Sigmoid colon (tissue), 7 donors: ENCODE measurements around the gene GYPC. TPM values are rescaled to one million over a fixed set of nuclear protein-coding genes. Genes with fewer than 3 reads are reported as not detected.
"Not testable (repeated sequence)": the region's sequence is repeated elsewhere in the genome, so short reads cannot be mapped to it uniquely, and the experiment has no call there.

Experiments used
- DNase-seq: peaks from one replicate; pipeline ENCODE4 v3.0.0-alpha.2; 2019
- H3K27ac ChIP-seq, 4 donors: fragments of 200-600 bp; sonication (generic); one replicate each; pipeline ENCODE4 v1.5.1; 2016 to 2019; ENCODE audit warnings: mild to moderate bottlenecking in 1 of 4
- H3K27me3 ChIP-seq, 3 donors: fragments of 200-600 bp; sonication (generic); one replicate each; pipeline ENCODE4 v1.5.1; 2019; ENCODE audit warnings: mild to moderate bottlenecking in 1 of 3
- H3K36me3 ChIP-seq, 4 donors: fragments of 200-600 bp; sonication (generic); one replicate each; pipeline ENCODE4 v1.5.1; 2016 to 2019
- H3K4me1 ChIP-seq, 4 donors: fragments of 200-600 bp; sonication (generic); one replicate each; pipeline ENCODE4 v1.5.1; 2017 to 2019
- H3K4me3 ChIP-seq, 4 donors: fragments of 200-600 bp; sonication (generic); one replicate each; pipeline ENCODE4 v1.5.1; 2017 to 2019; ENCODE audit warnings: mild to moderate bottlenecking in 2 of 4, moderate library complexity in 1 of 4
- H3K9me3 ChIP-seq, 4 donors: fragments of 200-600 bp in 3 of 4; sonication (generic) in 3 of 4; one replicate each; pipeline versions ENCODE4 v1.5.1 to v1.6.1; 2013 to 2019
- CTCF ChIP-seq, 4 experiments: fragments of 450-650 bp in 3 of 4; fragments of 200-600 bp in 1 of 4; IDR thresholded peaks; one replicate each; pipeline ENCODE4 v1.5.1; 2016 to 2019; ENCODE audit warnings: antibody characterized with exemption in 4 of 4, mild to moderate bottlenecking in 3 of 4, moderate library complexity in 2 of 4
- EP300 ChIP-seq, 4 donors: sonication (generic); formaldehyde crosslinking; IDR thresholded peaks; one replicate each; pipeline ENCODE4 v1.6.1; 2017; ENCODE audit warnings: antibody characterized with exemption in 4 of 4
- POLR2A ChIP-seq, 2 donors: fragments of 450-650 bp; IDR thresholded peaks; one replicate each; pipeline ENCODE4 v1.6.1; 2016; ENCODE audit warnings: antibody characterized with exemption in 2 of 2, mild to moderate bottlenecking in 2 of 2, moderate library complexity in 2 of 2
- POLR2AphosphoS5 ChIP-seq, 4 donors: sonication (generic); formaldehyde crosslinking; IDR thresholded peaks; one replicate each; pipeline ENCODE4 v1.6.1; 2017; ENCODE audit warnings: antibody characterized with exemption in 4 of 4
- WGBS, 2 donors: extraction: QIAGEN DNeasy Blood & Tissue Kit; methylation state at CpG; one replicate each; pipeline ENCODE4 v1.1.7; 2013; 5-methylcytosine and 5-hydroxymethylcytosine counted together
- intact Hi-C: fragments of 100-400 bp; cut with DNase I; formaldehyde crosslinking; loops from one replicate; pipeline ENCODE4 v1.15.1; 2023
- polyA plus RNA-seq, 3 donors: library from polyadenylated mRNA; stranded (reverse); fragments of 200-250 nt; gene quantifications; one replicate each; pipeline ENCODE4 v1.2.3, GENCODE V29; 2013
- total RNA-seq, 4 donors: library from RNA; depleted of rRNA; stranded (reverse); fragments of >200 nt; gene quantifications; one replicate each; pipeline ENCODE4 v1.1.0, GENCODE V29; 2016
- donor health status: healthy with polysubstance abuse.
- donor health status: Bipolar disorder and iron deficiency.
- donor health status: healthy.

GYPC gene
- total and polyA plus RNA-seq, 7 donors: 18.0 to 123 (median 93.7) TPM

- H3K27me3 ChIP-seq: no peaks in the 10 kb centered on the region
- intact Hi-C loops: no loop called here
- no peak for DNase-seq
- no peak overlapping the region for H3K4me3 ChIP-seq
- TF ChIP-seq CTCF (IDR thresholded peaks at IDR 0.05): no peak
- TF ChIP-seq EP300 (IDR thresholded peaks at IDR 0.05): no peak
- no peak for TF ChIP-seq POLR2AphosphoS5 (IDR thresholded peaks at IDR 0.05)
- no peaks in the 10 kb centered on the region for H3K4me1 ChIP-seq
- WGBS, 2 donors: 69 to 93% methylated on average over 2 of the region's 2 CpGs
- H3K36me3 ChIP-seq: no peaks in the 10 kb centered on the region
- no peak overlapping the region for H3K27ac ChIP-seq
- H3K9me3 ChIP-seq: no peaks in the 10 kb centered on the region
These were observed 18.6 kb upstream of the GYPC start for GRCh38 chr2:126637386-126637785.

- Histone ChIP-seq H3K36me3 (no peaks in the 10 kb centered on the region), H3K27ac (no peak overlapping the region), H3K27me3 (no peaks in the 10 kb centered on the region), H3K4me1 (no peaks in the 10 kb centered on the region), H3K4me3 (no peak overlapping the region), H3K9me3 (no peaks in the 10 kb centered on the region)
- WGBS, 2 donors: 75 to 86% methylated on average over 6 of the region's 6 CpGs
- DNase-seq: no peak
- no peak for TF ChIP-seq EP300 (IDR thresholded peaks at IDR 0.05)
- no peak for TF ChIP-seq CTCF (IDR thresholded peaks at IDR 0.05)
- TF ChIP-seq POLR2A (IDR thresholded peaks at IDR 0.05): no peak
- TF ChIP-seq POLR2AphosphoS5 (IDR thresholded peaks at IDR 0.05): no peak
- intact Hi-C loops: no loop called here
These were observed 17.2 kb upstream of the GYPC start for GRCh38 chr2:126638746-126639145.

GRCh38 chr2:126639276-126639675, 16.7 kb upstream of the GYPC start:
- intact Hi-C loops: no loop called here
- TF ChIP-seq CTCF (IDR thresholded peaks at IDR 0.05) (no peak), POLR2AphosphoS5 (IDR thresholded peaks at IDR 0.05) (no peak), POLR2A (IDR thresholded peaks at IDR 0.05) (no peak), EP300 (IDR thresholded peaks at IDR 0.05) (no peak)

GRCh38 chr2:126641294-126641693, 14.7 kb upstream of the GYPC start:
- WGBS, 2 donors: 91 to 94% methylated on average over 9 of the region's 9 CpGs

More at GRCh38 chr2:126639276-126639675, 16.7 kb upstream of the GYPC start:
- H3K9me3 ChIP-seq: no peaks in the 10 kb centered on the region
- no peak for DNase-seq
- no peaks in the 10 kb centered on the region for H3K36me3 ChIP-seq
- WGBS, 2 donors: 80 to 84% methylated on average over 3 of the region's 3 CpGs
- H3K4me1 ChIP-seq: no peaks in the 10 kb centered on the region
- no peak overlapping the region for H3K27ac ChIP-seq
- no peak overlapping the region for H3K4me3 ChIP-seq
- no peaks in the 10 kb centered on the region for H3K27me3 ChIP-seq

GRCh38 chr2:126642031-126642430, 13.9 kb upstream of the GYPC start:
- 73 to 85% methylated on average over 4 of the region's 4 CpGs for WGBS, 2 donors
- no peaks in the 10 kb centered on the region for H3K9me3 ChIP-seq
- H3K27ac ChIP-seq: no peak overlapping the region
- no peak for TF ChIP-seq EP300 (IDR thresholded peaks at IDR 0.05)
- no peak for TF ChIP-seq POLR2A (IDR thresholded peaks at IDR 0.05)
- no peak for TF ChIP-seq POLR2AphosphoS5 (IDR thresholded peaks at IDR 0.05)
- no peak for TF ChIP-seq CTCF (IDR thresholded peaks at IDR 0.05)
- H3K4me3 ChIP-seq: no peak overlapping the region
- no peaks in the 10 kb centered on the region for H3K4me1 ChIP-seq
- DNase-seq: no peak
- intact Hi-C loops: no loop called here
- H3K27me3 ChIP-seq: no peaks in the 10 kb centered on the region
- no peaks in the 10 kb centered on the region for H3K36me3 ChIP-seq

More at GRCh38 chr2:126641294-126641693, 14.7 kb upstream of the GYPC start:
- H3K4me3 ChIP-seq, H3K4me1 ChIP-seq, H3K9me3 ChIP-seq, H3K27ac ChIP-seq, DNase-seq, H3K27me3 ChIP-seq, H3K36me3 ChIP-seq, intact Hi-C loops: not testable (repeated sequence)
